ENCODE measurements around the gene MYH11. TPM values are rescaled to one million over a fixed set of nuclear protein-coding genes. Genes with fewer than 3 reads are reported as not detected.
A peak's percentile ranks its signal among the peaks of the same experiment; 100 is the strongest.
"Not testable (repeated sequence)": the region's sequence is repeated elsewhere in the genome, so short reads cannot be mapped to it uniquely, and the experiment has no call there.

The MYH11 gene
- total and polyA plus RNA-seq, 8 donors: 1.6 to 24.7 (median 5.0) TPM

DNA sequence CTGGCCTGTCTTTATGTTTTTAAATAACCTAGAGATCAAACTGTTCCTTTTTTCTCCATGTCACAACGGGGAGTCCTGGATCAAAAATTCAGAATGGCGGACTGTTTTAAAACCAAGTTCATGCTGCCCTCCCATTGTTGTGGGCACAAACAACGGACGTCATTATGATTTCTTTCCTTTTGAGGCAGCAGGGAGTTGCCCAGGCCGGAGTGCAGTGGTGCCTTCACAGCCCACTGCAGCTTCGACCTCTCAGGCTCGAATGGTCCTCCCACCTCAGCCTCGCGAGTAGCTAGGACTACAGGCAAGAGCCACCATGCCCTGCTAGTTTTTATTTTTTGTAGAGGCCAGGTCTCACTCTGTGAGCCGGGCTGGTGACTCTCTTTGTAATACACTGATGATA, 180.3 kb downstream of the MYH11 start:
- Histone ChIP-seq H3K36me3 (peaks cover 0 to 7% (median 0%) of the 10 kb centered on the region in 3 donors), H3K27me3 (no peaks in the 10 kb centered on the region), H3K4me3 (no peak overlapping the region), H3K4me1 (no peaks in the 10 kb centered on the region), H3K9me3 (no peaks in the 10 kb centered on the region), H3K27ac (no peak overlapping the region)
- WGBS, 2 donors: 81 to 84% methylated on average over 10 of the region's 10 CpGs
- intact Hi-C loops (cut with DNase I): no loop called here
- ATAC-seq (no peak), DNase-seq (no peak), FAIRE-seq (no peak)
- TF ChIP-seq, protein P1, sequence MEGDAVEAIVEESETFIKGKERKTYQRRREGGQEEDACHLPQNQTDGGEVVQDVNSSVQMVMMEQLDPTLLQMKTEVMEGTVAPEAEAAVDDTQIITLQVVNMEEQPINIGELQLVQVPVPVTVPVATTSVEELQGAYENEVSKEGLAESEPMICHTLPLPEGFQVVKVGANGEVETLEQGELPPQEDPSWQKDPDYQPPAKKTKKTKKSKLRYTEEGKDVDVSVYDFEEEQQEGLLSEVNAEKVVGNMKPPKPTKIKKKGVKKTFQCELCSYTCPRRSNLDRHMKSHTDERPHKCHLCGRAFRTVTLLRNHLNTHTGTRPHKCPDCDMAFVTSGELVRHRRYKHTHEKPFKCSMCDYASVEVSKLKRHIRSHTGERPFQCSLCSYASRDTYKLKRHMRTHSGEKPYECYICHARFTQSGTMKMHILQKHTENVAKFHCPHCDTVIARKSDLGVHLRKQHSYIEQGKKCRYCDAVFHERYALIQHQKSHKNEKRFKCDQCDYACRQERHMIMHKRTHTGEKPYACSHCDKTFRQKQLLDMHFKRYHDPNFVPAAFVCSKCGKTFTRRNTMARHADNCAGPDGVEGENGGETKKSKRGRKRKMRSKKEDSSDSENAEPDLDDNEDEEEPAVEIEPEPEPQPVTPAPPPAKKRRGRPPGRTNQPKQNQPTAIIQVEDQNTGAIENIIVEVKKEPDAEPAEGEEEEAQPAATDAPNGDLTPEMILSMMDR (IDR thresholded peaks at IDR 0.05): no peak

DNA sequence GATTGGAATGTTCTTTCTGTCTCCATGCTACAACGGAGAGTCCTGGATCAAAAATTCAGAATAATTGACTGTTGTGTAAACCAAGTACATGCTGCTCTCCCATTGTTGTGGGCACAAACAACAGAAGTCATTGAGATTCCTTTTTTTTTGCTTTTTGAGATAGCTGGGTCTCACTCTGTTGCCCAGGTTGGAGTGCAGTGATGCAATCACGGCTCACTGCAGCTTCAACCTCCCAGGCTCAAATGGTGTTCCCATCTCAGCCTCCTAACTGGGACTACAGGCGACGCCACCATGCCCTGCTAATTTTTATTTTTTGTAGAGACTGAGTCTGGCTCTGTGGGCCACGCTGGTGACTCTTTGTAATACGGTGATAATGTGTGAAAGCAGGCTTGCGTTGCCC, 182.3 kb downstream of the MYH11 start:
- Histone ChIP-seq H3K27me3 (no peaks in the 10 kb centered on the region), H3K36me3 (peaks cover 0 to 13% (median 0%) of the 10 kb centered on the region in 3 donors), H3K9me3 (no peaks in the 10 kb centered on the region), H3K4me1 (no peaks in the 10 kb centered on the region), H3K27ac (no peak overlapping the region), H3K4me3 (no peak overlapping the region)
- intact Hi-C loops (cut with DNase I): no loop called here
- 95 to 97% methylated on average over 7 of the region's 7 CpGs for WGBS, 2 donors
- ATAC-seq: no peak
- DNase-seq: no peak
- TF ChIP-seq, protein P1 (IDR thresholded peaks at IDR 0.05): no peak
- FAIRE-seq: no peak

DNA sequence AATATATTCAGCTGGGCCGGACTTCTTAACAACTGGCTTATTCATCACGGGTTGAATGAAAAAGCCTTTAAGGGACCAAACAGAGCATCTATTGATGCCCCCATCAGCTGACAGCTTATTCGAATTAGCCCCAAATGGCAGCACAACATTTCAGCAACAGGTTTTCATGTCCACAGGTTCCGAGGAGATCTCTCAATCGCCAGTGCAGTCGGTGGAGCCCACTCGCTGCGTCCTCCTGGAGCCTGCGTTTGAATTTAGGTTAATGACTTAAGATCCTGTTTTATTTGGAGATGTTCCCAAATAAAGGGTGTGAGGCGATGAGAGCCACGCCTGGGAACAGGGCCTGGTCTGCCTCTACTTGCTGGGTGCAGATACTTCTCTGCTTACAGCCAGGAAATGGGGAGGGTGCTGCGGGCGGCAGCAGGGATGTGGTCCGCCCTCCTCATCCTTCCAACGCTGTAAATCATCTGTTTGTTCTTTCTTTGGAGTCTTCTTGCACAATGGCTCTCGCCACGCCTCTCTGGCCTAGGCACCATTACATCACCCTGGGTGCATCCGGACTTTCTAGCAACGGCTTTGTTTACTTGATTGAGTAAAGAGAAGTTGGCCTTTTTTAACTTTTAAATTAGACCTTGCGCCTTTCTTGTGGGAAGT, 184.2 kb downstream of the MYH11 start:
- Histone ChIP-seq H3K36me3 (peaks cover 0 to 7% (median 0%) of the 10 kb centered on the region in 3 donors), H3K4me3 (no peak overlapping the region), H3K27me3 (no peaks in the 10 kb centered on the region), H3K9me3 (no peaks in the 10 kb centered on the region), H3K4me1 (no peaks in the 10 kb centered on the region), H3K27ac (peak overlapping the region in 2 of 4 donors; percentile 49 to 52)
- FAIRE-seq: no peak
- peak in 4 of 6 donors; percentile 13 to 72 (median 24) for DNase-seq
- WGBS, 2 donors: 76 to 77% methylated on average over 20 of the region's 20 CpGs
- ATAC-seq: peak; percentile 24 to 93 (median 87)
- intact Hi-C loops (cut with DNase I): no loop called here
- TF ChIP-seq, protein P1 (IDR thresholded peaks at IDR 0.05): no peak

DNA sequence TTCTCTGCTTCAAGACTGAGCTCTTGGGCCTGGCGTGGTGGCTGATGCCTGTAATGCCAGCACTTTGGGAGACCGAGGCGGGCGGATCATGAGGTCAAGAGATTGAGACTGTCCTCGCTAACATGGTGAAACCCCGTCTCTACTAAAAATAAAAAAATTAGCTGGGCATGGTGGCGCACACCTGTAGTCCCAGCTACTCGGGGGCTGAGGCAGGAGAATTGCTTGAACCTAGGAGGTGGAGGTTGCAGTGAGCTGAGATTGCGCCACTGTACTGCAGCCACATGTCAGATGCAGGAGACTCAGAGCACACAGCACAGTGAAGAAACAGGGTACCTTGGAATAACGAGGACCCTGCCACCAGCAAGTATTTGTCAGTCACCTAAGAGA, 184.7 kb downstream of the MYH11 start:
- H3K27me3 ChIP-seq; intact Hi-C loops (cut with DNase I); H3K9me3 ChIP-seq; ATAC-seq; H3K4me3 ChIP-seq; DNase-seq; FAIRE-seq; H3K4me1 ChIP-seq: not testable (repeated sequence)
- 92 to 96% methylated on average over 9 to 10 of the region's 10 CpGs for WGBS, 2 donors
- peaks cover 0 to 11% (median 0%) of the 10 kb centered on the region in 3 donors for H3K36me3 ChIP-seq
- H3K27ac ChIP-seq: peak overlapping the region in 2 of 4 donors; percentile 20 to 52

DNA sequence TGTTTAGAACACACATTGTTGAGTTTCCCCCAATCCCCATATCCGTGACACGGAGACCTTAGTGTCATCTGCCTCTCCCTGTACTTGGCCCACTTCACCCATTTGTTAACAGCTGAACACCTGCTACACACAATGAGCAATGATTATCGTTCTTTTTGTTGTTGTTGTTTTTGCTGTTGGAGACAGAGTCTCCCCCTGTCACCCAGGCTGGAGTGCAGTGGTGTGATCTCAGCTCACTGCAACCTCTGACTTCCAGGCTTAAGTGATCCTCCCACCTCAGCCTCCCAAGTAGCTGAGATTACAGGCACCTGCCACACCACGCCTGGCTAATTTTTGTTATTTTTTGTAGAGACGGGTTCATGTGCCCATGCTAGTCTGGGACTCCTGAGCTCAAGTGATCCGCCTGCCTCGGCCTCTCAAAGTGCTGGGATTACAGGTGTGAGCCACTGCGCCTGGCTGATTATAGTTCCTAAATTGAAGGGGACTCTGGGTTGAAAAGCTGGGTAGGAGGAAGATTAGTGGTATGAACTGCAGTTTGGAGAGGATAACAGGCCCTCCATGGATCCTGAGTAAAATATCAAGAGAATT, 185.2 kb downstream of the MYH11 start:
- ATAC-seq (no peak), FAIRE-seq (no peak), DNase-seq (no peak)
- peaks cover 0 to 15% (median 0%) of the 10 kb centered on the region in 3 donors for H3K36me3 ChIP-seq
- H3K4me1 ChIP-seq: no peaks in the 10 kb centered on the region
- intact Hi-C loops (cut with DNase I): no loop called here
- TF ChIP-seq, protein P1 (IDR thresholded peaks at IDR 0.05): no peak
- no peaks in the 10 kb centered on the region for H3K27me3 ChIP-seq
- no peaks in the 10 kb centered on the region for H3K9me3 ChIP-seq
- H3K27ac ChIP-seq: no peak overlapping the region
- H3K4me3 ChIP-seq: no peak overlapping the region
- 92 to 94% methylated on average over 8 of the region's 8 CpGs for WGBS, 2 donors

Measured in pancreas (tissue), 10 donors.